ENCODE measurements around the gene CA10. TPM values are rescaled to one million over a fixed set of nuclear protein-coding genes. Genes with fewer than 3 reads are reported as not detected.

Gene CA10
- total and polyA plus RNA-seq, 2 experiments from 2014 or later: 0.92 to 1.5 TPM

DNA sequence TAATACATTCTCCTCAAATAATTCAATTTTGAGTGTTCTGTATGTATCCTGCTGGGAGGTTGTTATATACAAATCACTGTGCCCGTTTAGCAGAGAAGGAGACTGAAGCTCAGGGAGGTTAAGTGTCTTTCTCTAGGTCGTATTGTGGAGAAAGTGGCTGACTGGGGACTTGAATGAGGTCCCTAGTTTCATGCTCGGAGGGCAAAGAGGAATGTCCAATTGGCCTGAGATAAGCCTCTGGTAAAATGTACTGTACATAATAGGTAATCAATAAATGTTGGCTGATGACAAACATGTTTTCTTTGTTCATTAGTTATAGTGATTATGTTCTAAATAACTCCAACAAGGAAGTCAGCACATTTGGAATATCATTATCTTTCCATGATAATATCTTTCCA, 455.6 kb downstream of the CA10 start (continued):
- TF ChIP-seq CTCF (conservative IDR thresholded peaks at IDR 0.05; ENCODE audit: low read depth in 2 of 2) (no peak), POLR2AphosphoS5 (IDR thresholded peaks at IDR 0.05; ENCODE audit: low read depth) (no peak)
- TF ChIP-seq, protein P1, sequence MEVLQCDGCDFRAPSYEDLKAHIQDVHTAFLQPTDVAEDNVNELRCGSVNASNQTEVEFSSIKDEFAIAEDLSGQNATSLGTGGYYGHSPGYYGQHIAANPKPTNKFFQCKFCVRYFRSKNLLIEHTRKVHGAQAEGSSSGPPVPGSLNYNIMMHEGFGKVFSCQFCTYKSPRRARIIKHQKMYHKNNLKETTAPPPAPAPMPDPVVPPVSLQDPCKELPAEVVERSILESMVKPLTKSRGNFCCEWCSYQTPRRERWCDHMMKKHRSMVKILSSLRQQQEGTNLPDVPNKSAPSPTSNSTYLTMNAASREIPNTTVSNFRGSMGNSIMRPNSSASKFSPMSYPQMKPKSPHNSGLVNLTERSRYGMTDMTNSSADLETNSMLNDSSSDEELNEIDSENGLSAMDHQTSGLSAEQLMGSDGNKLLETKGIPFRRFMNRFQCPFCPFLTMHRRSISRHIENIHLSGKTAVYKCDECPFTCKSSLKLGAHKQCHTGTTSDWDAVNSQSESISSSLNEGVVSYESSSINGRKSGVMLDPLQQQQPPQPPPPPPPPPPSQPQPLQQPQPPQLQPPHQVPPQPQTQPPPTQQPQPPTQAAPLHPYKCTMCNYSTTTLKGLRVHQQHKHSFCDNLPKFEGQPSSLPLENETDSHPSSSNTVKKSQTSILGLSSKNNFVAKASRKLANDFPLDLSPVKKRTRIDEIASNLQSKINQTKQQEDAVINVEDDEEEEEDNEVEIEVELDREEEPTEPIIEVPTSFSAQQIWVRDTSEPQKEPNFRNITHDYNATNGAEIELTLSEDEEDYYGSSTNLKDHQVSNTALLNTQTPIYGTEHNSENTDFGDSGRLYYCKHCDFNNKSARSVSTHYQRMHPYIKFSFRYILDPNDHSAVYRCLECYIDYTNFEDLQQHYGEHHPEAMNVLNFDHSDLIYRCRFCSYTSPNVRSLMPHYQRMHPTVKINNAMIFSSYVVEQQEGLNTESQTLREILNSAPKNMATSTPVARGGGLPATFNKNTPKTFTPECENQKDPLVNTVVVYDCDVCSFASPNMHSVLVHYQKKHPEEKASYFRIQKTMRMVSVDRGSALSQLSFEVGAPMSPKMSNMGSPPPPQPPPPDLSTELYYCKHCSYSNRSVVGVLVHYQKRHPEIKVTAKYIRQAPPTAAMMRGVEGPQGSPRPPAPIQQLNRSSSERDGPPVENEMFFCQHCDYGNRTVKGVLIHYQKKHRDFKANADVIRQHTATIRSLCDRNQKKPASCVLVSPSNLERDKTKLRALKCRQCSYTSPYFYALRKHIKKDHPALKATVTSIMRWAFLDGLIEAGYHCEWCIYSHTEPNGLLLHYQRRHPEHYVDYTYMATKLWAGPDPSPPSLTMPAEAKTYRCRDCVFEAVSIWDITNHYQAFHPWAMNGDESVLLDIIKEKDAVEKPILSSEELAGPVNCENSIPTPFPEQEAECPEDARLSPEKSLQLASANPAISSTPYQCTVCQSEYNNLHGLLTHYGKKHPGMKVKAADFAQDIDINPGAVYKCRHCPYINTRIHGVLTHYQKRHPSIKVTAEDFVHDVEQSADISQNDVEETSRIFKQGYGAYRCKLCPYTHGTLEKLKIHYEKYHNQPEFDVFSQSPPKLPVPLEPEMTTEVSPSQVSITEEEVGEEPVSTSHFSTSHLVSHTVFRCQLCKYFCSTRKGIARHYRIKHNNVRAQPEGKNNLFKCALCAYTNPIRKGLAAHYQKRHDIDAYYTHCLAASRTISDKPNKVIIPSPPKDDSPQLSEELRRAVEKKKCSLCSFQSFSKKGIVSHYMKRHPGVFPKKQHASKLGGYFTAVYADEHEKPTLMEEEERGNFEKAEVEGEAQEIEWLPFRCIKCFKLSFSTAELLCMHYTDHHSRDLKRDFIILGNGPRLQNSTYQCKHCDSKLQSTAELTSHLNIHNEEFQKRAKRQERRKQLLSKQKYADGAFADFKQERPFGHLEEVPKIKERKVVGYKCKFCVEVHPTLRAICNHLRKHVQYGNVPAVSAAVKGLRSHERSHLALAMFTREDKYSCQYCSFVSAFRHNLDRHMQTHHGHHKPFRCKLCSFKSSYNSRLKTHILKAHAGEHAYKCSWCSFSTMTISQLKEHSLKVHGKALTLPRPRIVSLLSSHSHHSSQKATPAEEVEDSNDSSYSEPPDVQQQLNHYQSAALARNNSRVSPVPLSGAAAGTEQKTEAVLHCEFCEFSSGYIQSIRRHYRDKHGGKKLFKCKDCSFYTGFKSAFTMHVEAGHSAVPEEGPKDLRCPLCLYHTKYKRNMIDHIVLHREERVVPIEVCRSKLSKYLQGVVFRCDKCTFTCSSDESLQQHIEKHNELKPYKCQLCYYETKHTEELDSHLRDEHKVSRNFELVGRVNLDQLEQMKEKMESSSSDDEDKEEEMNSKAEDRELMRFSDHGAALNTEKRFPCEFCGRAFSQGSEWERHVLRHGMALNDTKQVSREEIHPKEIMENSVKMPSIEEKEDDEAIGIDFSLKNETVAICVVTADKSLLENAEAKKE (CRISPR knock-in tag; IDR thresholded peaks at IDR 0.05): no peak

- Mint-ChIP-seq H3K4me3 (no peak overlapping the region), H3K27me3 (ENCODE audit: insufficient read depth, low read depth, poor library complexity) (peaks cover 6% of the 10 kb centered on the region), H3K27ac (no peak overlapping the region), H3K36me3 (ENCODE audit: low read depth) (no peaks in the 10 kb centered on the region), H3K4me1 (no peaks in the 10 kb centered on the region), H3K9me3 (no peaks in the 10 kb centered on the region; the same call in 2 of the 3 replicates)
- Histone ChIP-seq H3K36me3 (ENCODE audit: insufficient read depth) (no peaks in the 10 kb centered on the region), H3K4me3 (no peak overlapping the region), H4K20me1 (replicated peaks; ENCODE audit: insufficient read depth) (no peaks in the 10 kb centered on the region), H3K27me3 (ENCODE audit: insufficient read depth) (no peaks in the 10 kb centered on the region), H3K4me1 (ENCODE audit: insufficient read depth) (no peaks in the 10 kb centered on the region), H3K4me2 (no peak overlapping the region), H2AFZ (no peak overlapping the region), H3F3A (replicated peaks; ENCODE audit: low read depth) (no peaks in the 10 kb centered on the region), H3K27ac (ENCODE audit: low read depth) (no peak overlapping the region), H3K79me2 (replicated peaks; ENCODE audit: insufficient read depth) (no peaks in the 10 kb centered on the region), H3K9me2 (ENCODE audit: insufficient read depth) (0 out of 2 replicates have a peak, but pooled peaks cover 3% of the 10 kb centered on the region)
- no peak for DNase-seq (ENCODE audit: low spot score)
- ATAC-seq: no peak
- TF ChIP-seq, protein P1 (CRISPR knock-in tag; IDR thresholded peaks at IDR 0.05): no peak
- TF ChIP-seq POLR2AphosphoS5 (IDR thresholded peaks at IDR 0.05; ENCODE audit: low read depth) (no peak), EZH2 (IDR thresholded peaks at IDR 0.05; ENCODE audit: low read depth, unreplicated experiment) (no peak), ZNF114 (CRISPR knock-in tag; IDR thresholded peaks at IDR 0.05) (no peak), JUNB (IDR thresholded peaks at IDR 0.05; ENCODE audit: unreplicated experiment) (no peak)
- TF ChIP-seq, protein P2, sequence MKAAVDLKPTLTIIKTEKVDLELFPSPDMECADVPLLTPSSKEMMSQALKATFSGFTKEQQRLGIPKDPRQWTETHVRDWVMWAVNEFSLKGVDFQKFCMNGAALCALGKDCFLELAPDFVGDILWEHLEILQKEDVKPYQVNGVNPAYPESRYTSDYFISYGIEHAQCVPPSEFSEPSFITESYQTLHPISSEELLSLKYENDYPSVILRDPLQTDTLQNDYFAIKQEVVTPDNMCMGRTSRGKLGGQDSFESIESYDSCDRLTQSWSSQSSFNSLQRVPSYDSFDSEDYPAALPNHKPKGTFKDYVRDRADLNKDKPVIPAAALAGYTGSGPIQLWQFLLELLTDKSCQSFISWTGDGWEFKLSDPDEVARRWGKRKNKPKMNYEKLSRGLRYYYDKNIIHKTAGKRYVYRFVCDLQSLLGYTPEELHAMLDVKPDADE (IDR thresholded peaks at IDR 0.05): no peak
Measured at GRCh38 chr17:51701501-51701900, 457.0 kb downstream of the CA10 start.

All from GM23338 (cell line).